ENCODE results near the gene IRS1. TPM values are rescaled to one million over a fixed set of nuclear protein-coding genes. Genes with fewer than 3 reads are reported as not detected.

The IRS1 gene
- total RNA-seq, 2 experiments from 2014 or later, result 2.0 to 2.1 TPM

- DNase-seq, result no peak
- H3K4me3 Mint-ChIP-seq, result no peak overlapping the region
- H3K36me3 Mint-ChIP-seq, result peaks cover 3% of the 10 kb centered on the region
- ChIA-PET POLR2A (interaction anchor here (1.5 kb wide), 1 partner anchor 11 kb away, joined by 3 read pairs; no protein-coding TSS in a partner anchor), CTCF (interaction anchor here (3.3 to 3.4 kb wide), 2 partner anchors 11 to 14 kb away, joined by 14 to 19 read pairs; partner anchors contain the start of gene IRS1)
- no peak overlapping the region for H3K27ac Mint-ChIP-seq
- intact Hi-C loops (cut with micrococcal nuclease), result no loop called here
- H3K27me3 Mint-ChIP-seq, result peaks cover under 1% of the 10 kb centered on the region
- H3K4me1 Mint-ChIP-seq (ENCODE audit: low read depth), result peaks cover 21% of the 10 kb centered on the region
- H3K9me3 Mint-ChIP-seq, result peaks cover under 1% of the 10 kb centered on the region
These were observed 10.6 kb downstream of the IRS1 start for GRCh38 chr2:226788881-226789490.

- ChIA-PET POLR2A (no interaction called here), CTCF (interaction anchor here (0.7 to 3.4 kb wide), 4 partner anchors 12 to 527 kb away, joined by 3 to 19 read pairs (median 6); partner anchors contain the start of gene IRS1)
- no peak overlapping the region for H3K4me3 Mint-ChIP-seq
- peaks cover 3% of the 10 kb centered on the region for H3K36me3 Mint-ChIP-seq
- peaks cover 15% of the 10 kb centered on the region for H3K4me1 Mint-ChIP-seq (ENCODE audit: low read depth)
- peaks cover 4% of the 10 kb centered on the region for H3K9me3 Mint-ChIP-seq
- no peak for DNase-seq
- intact Hi-C loops (cut with micrococcal nuclease), result no loop called here
- H3K27ac Mint-ChIP-seq, result no peak overlapping the region
- H3K27me3 Mint-ChIP-seq, result peaks cover 2% of the 10 kb centered on the region
These were observed 11.6 kb downstream of the IRS1 start for GRCh38 chr2:226788064-226788463.

GRCh38 chr2:226783885-226784284, 15.7 kb downstream of the IRS1 start:
- Mint-ChIP-seq H3K27me3 (peaks cover 2% of the 10 kb centered on the region), H3K4me1 (ENCODE audit: low read depth) (no peaks in the 10 kb centered on the region), H3K36me3 (no peaks in the 10 kb centered on the region), H3K27ac (no peak overlapping the region), H3K4me3 (no peak overlapping the region), H3K9me3 (peaks cover 4% of the 10 kb centered on the region)
- no peak for DNase-seq
- ChIA-PET CTCF (interaction anchor here (0.8 kb wide), 1 partner anchor 19 kb away, joined by 3 read pairs; no protein-coding TSS in a partner anchor), POLR2A (no interaction called here)
- intact Hi-C loops (cut with micrococcal nuclease), result no loop called here

- Mint-ChIP-seq H3K4me3 (no peak overlapping the region), H3K9me3 (peaks cover 4% of the 10 kb centered on the region), H3K27me3 (peaks cover 2% of the 10 kb centered on the region), H3K4me1 (ENCODE audit: low read depth) (no peaks in the 10 kb centered on the region), H3K36me3 (no peaks in the 10 kb centered on the region), H3K27ac (no peak overlapping the region)
- ChIA-PET POLR2A (no interaction called here), CTCF (no interaction called here)
- DNase-seq, result no peak
- intact Hi-C loops (cut with micrococcal nuclease), result no loop called here
These were observed 17.4 kb downstream of the IRS1 start for GRCh38 chr2:226782092-226782713.

DNA sequence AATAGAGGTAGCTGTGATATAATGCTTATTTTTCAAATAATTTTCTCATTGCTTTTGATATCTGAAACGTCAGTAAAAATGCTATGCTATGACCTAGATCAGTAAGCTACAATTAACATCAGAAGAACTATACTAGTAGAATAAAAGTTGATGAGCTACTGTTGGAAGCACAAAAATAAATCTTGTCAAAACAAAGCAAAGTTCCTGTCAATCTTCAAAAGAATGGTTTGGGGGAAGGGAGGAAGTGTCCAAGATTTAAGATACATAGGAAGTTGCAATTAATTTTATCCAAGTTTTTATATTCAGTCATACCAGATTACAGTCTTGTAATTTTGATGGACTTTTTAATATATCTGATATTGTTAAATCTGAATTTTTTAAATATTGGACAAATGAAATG, 19.2 kb downstream of the IRS1 start:
- CTCF ChIA-PET, result interaction anchor here (0.6 to 1.7 kb wide), 2 partner anchors 22 to 276 kb away, joined by 3 to 4 read pairs; no protein-coding TSS in a partner anchor
- H3K27ac Mint-ChIP-seq, result no peak overlapping the region
- H3K27me3 Mint-ChIP-seq, result peaks cover 2% of the 10 kb centered on the region

DNA sequence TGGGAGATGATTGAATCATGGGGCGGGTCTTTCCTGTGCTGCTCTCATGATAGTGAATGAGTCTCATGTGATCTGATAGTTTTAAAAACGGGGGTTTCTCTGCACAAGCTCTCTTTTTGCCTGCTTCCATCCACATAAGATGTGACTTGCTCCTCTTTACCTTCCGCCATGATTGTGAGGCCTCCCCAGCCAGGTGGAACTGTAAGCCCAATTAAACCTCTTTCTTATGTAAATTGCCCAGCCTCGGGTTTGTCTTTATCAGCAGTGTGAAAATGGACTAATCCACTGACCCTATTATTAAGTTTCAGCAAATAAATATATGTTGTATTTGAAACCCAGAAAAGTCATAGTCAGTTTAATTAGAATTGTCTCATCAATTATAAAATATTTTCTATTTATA, 22.0 kb downstream of the IRS1 start:
- peaks cover 5% of the 10 kb centered on the region for H3K36me3 Mint-ChIP-seq
- no peak for DNase-seq
- H3K27ac Mint-ChIP-seq, result no peak overlapping the region
- H3K27me3 Mint-ChIP-seq, result no peaks in the 10 kb centered on the region
- no peak overlapping the region for H3K4me3 Mint-ChIP-seq
- CTCF ChIA-PET, result no interaction called here
- intact Hi-C loops (cut with micrococcal nuclease), result no loop called here
- POLR2A ChIA-PET, result no interaction called here
- H3K4me1 Mint-ChIP-seq (ENCODE audit: low read depth), result peaks cover 8% of the 10 kb centered on the region
- H3K9me3 Mint-ChIP-seq, result peaks cover 9% of the 10 kb centered on the region

More for the DNA sequence above, 19.2 kb downstream of the IRS1 start:
- POLR2A ChIA-PET, result no interaction called here
- H3K4me3 Mint-ChIP-seq, result no peak overlapping the region
- peaks cover 4% of the 10 kb centered on the region for H3K9me3 Mint-ChIP-seq
- no peaks in the 10 kb centered on the region for H3K4me1 Mint-ChIP-seq (ENCODE audit: low read depth)
- no peaks in the 10 kb centered on the region for H3K36me3 Mint-ChIP-seq
- intact Hi-C loops (cut with micrococcal nuclease), result no loop called here
- no peak for DNase-seq

- H3K27me3 Mint-ChIP-seq, result no peaks in the 10 kb centered on the region
- peaks cover 9% of the 10 kb centered on the region for H3K9me3 Mint-ChIP-seq
- peaks cover 5% of the 10 kb centered on the region for H3K36me3 Mint-ChIP-seq
- H3K27ac Mint-ChIP-seq, result no peak overlapping the region
- intact Hi-C loops (cut with micrococcal nuclease), result no loop called here
- peaks cover 16% of the 10 kb centered on the region for H3K4me1 Mint-ChIP-seq (ENCODE audit: low read depth)
- H3K4me3 Mint-ChIP-seq, result no peak overlapping the region
- no peak for DNase-seq
- ChIA-PET POLR2A (no interaction called here), CTCF (no interaction called here)
These were observed 23.5 kb downstream of the IRS1 start for GRCh38 chr2:226776104-226776503.

DNA sequence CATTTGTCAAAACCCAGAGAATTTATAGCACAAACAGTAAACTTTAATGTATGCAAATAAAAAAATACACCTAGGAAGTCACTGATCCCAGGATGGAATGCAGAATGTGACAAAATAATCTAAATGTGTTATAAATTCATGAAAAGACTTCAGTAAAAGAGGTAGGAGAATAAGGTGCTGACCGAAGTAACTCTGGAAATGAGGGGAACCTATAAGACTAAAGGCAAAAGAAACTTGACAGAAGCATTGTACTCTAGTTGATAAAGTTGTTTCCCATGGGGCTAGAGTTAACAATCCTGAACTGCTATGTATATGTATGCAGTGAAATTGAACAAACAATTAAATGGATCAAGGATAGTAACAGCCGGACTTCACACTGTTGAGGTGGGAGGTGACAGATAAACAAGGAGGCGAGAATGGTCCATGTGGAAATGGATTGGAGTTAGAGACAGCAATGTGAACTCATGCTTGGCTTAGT, 24.5 kb downstream of the IRS1 start:
- intact Hi-C loops (cut with micrococcal nuclease), result no loop called here
- ChIA-PET CTCF (no interaction called here), POLR2A (no interaction called here)
- Mint-ChIP-seq H3K4me1 (ENCODE audit: low read depth) (peaks cover 16% of the 10 kb centered on the region), H3K27me3 (no peaks in the 10 kb centered on the region), H3K36me3 (peaks cover 5% of the 10 kb centered on the region), H3K9me3 (peaks cover 9% of the 10 kb centered on the region), H3K27ac (no peak overlapping the region), H3K4me3 (no peak overlapping the region)
- DNase-seq, result no peak

- Mint-ChIP-seq H3K36me3 (peaks cover 5% of the 10 kb centered on the region), H3K4me3 (no peak overlapping the region), H3K9me3 (peaks cover 9% of the 10 kb centered on the region), H3K4me1 (ENCODE audit: low read depth) (peaks cover 16% of the 10 kb centered on the region), H3K27ac (no peak overlapping the region), H3K27me3 (no peaks in the 10 kb centered on the region)
- intact Hi-C loops (cut with micrococcal nuclease), result loop anchor here (2.0 to 5.0 kb wide), 2 partner anchors 18 to 121 kb away; no protein-coding TSS in a partner anchor
- ChIA-PET CTCF (no interaction called here), POLR2A (no interaction called here)
- no peak for DNase-seq
These were observed 26.3 kb downstream of the IRS1 start for GRCh38 chr2:226773291-226773690.

DNA sequence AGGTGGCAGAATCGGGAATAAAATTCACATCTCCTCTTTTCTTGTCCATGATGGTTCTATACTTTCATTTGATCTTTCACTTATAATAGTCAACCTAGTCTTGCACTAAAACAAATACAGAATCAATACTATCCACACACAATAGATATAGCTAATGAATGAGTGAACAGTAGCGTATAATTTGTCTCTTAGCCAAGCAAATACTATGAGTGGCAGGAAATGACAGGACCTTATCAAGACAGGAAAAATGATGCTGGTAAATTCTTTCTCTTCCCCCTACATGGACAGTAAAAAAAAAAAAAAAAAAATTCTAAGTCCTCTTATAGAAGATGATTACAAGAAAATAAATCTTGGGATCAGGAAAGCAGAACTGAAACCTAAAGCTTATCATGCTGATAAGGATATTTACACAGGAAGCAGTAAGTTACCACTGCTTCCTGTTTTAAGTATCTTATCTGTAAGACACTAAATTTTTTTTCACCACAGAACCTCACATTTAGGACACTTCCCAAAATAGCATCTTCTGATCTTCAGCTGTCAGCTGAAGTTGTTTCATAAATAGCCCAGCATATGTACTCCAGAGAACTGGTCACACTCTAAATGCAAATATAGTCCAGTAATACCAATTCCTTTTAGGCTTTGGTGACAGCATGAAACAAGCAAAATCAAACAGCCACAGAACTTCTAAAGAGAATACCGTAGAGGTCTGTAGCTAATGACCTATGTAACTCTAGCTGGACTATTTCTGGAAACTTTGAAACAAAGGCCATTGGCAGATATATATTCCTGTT, 27.0 kb downstream of the IRS1 start:
- intact Hi-C loops (cut with micrococcal nuclease), result loop anchor here (2.0 to 5.0 kb wide), 2 partner anchors 18 to 120 kb away; no protein-coding TSS in a partner anchor
- no peak for DNase-seq
- no peak overlapping the region for H3K27ac Mint-ChIP-seq

GRCh38 chr2:226771067-226771466, 28.6 kb downstream of the IRS1 start:
- no peaks in the 10 kb centered on the region for H3K27me3 Mint-ChIP-seq
- ChIA-PET POLR2A (no interaction called here), CTCF (interaction anchor here (0.6 kb wide), 1 partner anchor 1099 kb away, joined by 3 read pairs; no protein-coding TSS in a partner anchor)
- H3K36me3 Mint-ChIP-seq, result peaks cover 5% of the 10 kb centered on the region
- H3K9me3 Mint-ChIP-seq, result peaks cover 9% of the 10 kb centered on the region
- no peak for DNase-seq
- no peak overlapping the region for H3K27ac Mint-ChIP-seq
- H3K4me1 Mint-ChIP-seq (ENCODE audit: low read depth), result peaks cover 16% of the 10 kb centered on the region
- intact Hi-C loops (cut with micrococcal nuclease), result loop anchor here (5.0 kb wide), 1 partner anchor 119 kb away; no protein-coding TSS in a partner anchor
- no peak overlapping the region for H3K4me3 Mint-ChIP-seq

More for the DNA sequence above, 27.0 kb downstream of the IRS1 start:
- peaks cover 5% of the 10 kb centered on the region for H3K36me3 Mint-ChIP-seq
- H3K27me3 Mint-ChIP-seq, result no peaks in the 10 kb centered on the region
- ChIA-PET POLR2A (no interaction called here), CTCF (interaction anchor here (0.7 to 1.3 kb wide), 3 partner anchors 22 to 30 kb away, joined by 3 to 6 read pairs (median 3); partner anchors contain the start of gene IRS1)
- no peak overlapping the region for H3K4me3 Mint-ChIP-seq
- peaks cover 9% of the 10 kb centered on the region for H3K9me3 Mint-ChIP-seq
- peaks cover 16% of the 10 kb centered on the region for H3K4me1 Mint-ChIP-seq (ENCODE audit: low read depth)

All from activated CD4-positive, alpha-beta memory T cell treated with anti-CD3 and anti-CD28 coated beads for 36 hours (primary cell).